Dendritic cell treated with granulocyte-macrophage colony-stimulating factor and Interleukin-4, amounts not matched to agents 40 ng/mL and 50 ng/mL, for 4 days (primary cell): ENCODE data around the gene COL5A2.

Experiments used
- H3K27ac Mint-ChIP-seq: one replicate; pipeline ENCODE4 v1.8.0; 2022; ENCODE audit warnings: mild to moderate bottlenecking, mixed read lengths
- H3K27me3 Mint-ChIP-seq: one replicate; pipeline ENCODE4 v1.8.0; 2022; ENCODE audit warnings: mild to moderate bottlenecking, mixed read lengths
- H3K36me3 Mint-ChIP-seq: one replicate; pipeline ENCODE4 v1.8.0; 2022; ENCODE audit warnings: low read depth, mixed read lengths
- H3K4me1 Mint-ChIP-seq: one replicate; pipeline ENCODE4 v1.8.0; 2022; ENCODE audit warnings: low read depth, mixed read lengths
- H3K4me3 Mint-ChIP-seq: one replicate; pipeline ENCODE4 v1.8.0; 2022; ENCODE audit warnings: mild to moderate bottlenecking, moderate library complexity, mixed read lengths
- H3K9me3 Mint-ChIP-seq: one replicate; pipeline ENCODE4 v1.8.0; 2022; ENCODE audit warnings: mixed read lengths
- intact Hi-C: fragments of 100-400 bp; cut with micrococcal nuclease; formaldehyde crosslinking; loops from one replicate; pipeline ENCODE4 v1.15.0; 2022

The COL5A2 gene

DNA sequence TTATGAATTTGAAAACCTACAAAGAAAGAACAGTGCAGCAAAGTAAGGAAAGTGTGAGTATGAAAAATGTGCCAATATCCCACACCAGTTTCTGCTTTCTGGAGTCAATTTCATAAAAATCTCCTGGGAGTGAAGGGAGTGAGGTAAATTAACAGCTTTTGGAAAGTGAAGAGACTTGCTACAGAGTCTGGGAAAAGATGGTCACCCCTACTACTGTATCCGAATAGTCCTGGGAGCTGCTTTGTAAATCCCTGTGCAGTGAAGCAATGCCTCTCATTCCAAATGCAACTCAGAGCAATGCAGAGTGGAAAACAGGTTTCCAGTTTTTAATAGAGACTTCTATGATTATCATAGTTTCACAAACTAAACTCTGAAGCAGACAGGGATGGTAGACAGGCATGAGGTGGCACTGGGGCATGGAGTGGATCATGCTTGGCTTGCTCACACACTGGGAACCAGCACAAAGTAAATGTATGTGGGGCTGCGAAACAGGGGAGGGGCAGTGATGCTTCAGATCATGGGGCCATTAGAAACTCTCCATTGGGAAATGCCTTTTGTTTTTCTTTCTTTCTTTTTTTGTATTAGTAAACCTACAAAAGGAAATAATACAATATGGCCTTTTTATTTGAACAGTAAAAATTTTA is 10.6 kb downstream of the COL5A2 start:
- no peaks in the 10 kb centered on the region for H3K4me1 Mint-ChIP-seq
- no peaks in the 10 kb centered on the region for H3K27me3 Mint-ChIP-seq
- no peak overlapping the region for H3K4me3 Mint-ChIP-seq
- H3K27ac Mint-ChIP-seq: no peak overlapping the region
- intact Hi-C loops: no loop called here
- H3K9me3 Mint-ChIP-seq: no peaks in the 10 kb centered on the region
- no peaks in the 10 kb centered on the region for H3K36me3 Mint-ChIP-seq

GRCh38 chr2:189165656-189166380 is 13.7 kb downstream of the COL5A2 start:
- Mint-ChIP-seq H3K27me3 (no peaks in the 10 kb centered on the region), H3K36me3 (no peaks in the 10 kb centered on the region), H3K4me3 (no peak overlapping the region), H3K4me1 (no peaks in the 10 kb centered on the region), H3K9me3 (no peaks in the 10 kb centered on the region), H3K27ac (no peak overlapping the region)
- intact Hi-C loops: no loop called here

DNA sequence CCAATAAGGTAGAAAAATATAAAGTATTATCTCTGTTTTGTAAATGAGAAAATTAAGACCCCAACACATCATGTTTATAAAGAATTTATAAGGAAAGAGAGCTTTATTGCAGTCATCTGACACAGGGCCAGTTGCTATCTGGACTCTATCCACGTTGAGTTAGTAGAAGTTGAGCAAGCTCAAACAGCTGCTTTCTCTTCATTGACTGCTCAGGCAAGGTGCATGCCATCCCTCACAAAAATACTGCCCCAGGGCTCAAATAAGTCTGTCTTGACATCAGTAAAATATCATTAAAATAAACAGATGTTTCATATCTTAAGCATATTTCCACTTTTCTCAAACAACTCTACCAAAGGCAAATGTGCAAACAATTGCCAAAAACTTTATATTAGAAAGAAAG is 14.8 kb downstream of the COL5A2 start:
- no peaks in the 10 kb centered on the region for H3K36me3 Mint-ChIP-seq
- no peak overlapping the region for H3K27ac Mint-ChIP-seq
- H3K4me3 Mint-ChIP-seq: no peak overlapping the region
- no peaks in the 10 kb centered on the region for H3K4me1 Mint-ChIP-seq
- H3K9me3 Mint-ChIP-seq: no peaks in the 10 kb centered on the region
- H3K27me3 Mint-ChIP-seq: no peaks in the 10 kb centered on the region
- intact Hi-C loops: no loop called here

DNA sequence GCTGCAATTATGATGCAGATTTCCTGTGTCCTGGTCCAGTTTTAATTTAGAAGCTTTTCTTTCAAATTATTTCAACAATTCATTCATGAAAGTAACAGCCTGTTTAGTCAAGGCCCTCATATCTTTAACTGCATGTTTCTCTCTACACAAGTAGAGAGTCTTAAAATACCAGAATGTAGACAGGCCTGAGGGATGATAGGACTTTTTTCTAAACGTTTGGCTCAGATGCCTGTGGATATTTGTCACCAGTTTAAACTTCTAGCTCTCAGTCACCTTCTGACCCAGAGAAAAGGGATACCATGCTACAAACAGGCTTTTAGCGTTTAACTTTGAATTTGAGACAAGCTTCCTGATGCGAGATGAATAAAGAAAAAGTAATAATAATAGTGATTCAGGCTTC is 15.7 kb downstream of the COL5A2 start:
- H3K9me3 Mint-ChIP-seq: no peaks in the 10 kb centered on the region
- no peak overlapping the region for H3K4me3 Mint-ChIP-seq
- no peaks in the 10 kb centered on the region for H3K36me3 Mint-ChIP-seq
- H3K27me3 Mint-ChIP-seq: no peaks in the 10 kb centered on the region
- H3K4me1 Mint-ChIP-seq: no peaks in the 10 kb centered on the region
- intact Hi-C loops: no loop called here
- H3K27ac Mint-ChIP-seq: no peak overlapping the region

DNA sequence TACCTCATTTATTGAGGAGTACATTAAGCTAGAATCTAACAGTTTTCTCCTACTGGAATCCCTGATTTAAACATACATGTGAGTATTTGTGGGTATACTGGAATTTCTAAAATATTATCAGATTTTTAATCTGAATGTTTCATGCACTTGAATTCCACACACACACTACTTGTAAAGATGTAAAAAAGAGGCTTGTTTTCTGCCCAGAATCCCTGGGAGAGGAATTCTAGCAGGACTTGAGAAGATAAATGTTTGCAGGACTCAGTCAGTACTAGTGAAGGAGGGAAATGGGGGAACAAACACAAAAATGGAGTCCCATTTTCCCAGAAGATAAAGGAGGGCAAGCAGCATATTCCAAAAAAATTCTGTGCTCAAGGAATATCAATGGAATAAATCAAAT is 17.0 kb downstream of the COL5A2 start:
- H3K4me1 Mint-ChIP-seq: no peaks in the 10 kb centered on the region
- H3K27me3 Mint-ChIP-seq: no peaks in the 10 kb centered on the region
- H3K4me3 Mint-ChIP-seq: no peak overlapping the region
- no peaks in the 10 kb centered on the region for H3K36me3 Mint-ChIP-seq
- H3K27ac Mint-ChIP-seq: no peak overlapping the region
- intact Hi-C loops: no loop called here
- no peaks in the 10 kb centered on the region for H3K9me3 Mint-ChIP-seq

DNA sequence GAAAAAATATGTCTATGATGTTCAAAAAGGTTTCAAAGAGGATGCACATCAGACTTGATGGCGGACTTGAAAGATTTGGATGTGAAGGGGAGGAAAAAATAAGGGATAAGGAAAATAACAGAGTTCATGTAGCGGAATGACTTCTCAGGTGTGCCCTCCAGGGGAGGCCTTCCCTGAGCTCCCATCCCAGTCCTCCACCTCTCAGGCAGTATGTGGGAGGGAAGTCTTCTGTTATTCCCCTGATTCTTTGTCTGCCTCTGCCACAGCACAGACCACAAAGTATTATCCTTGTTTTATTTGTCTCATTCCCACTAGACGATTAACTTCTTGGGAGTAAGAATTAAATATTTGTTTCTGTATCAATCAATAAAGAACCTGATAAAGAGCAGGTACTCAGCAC is 17.7 kb downstream of the COL5A2 start:
- Mint-ChIP-seq H3K9me3 (no peaks in the 10 kb centered on the region), H3K4me1 (no peaks in the 10 kb centered on the region), H3K27me3 (no peaks in the 10 kb centered on the region), H3K36me3 (no peaks in the 10 kb centered on the region), H3K27ac (no peak overlapping the region), H3K4me3 (no peak overlapping the region)
- intact Hi-C loops: no loop called here

GRCh38 chr2:189159717-189160116 is 19.8 kb downstream of the COL5A2 start:
- H3K36me3 Mint-ChIP-seq: no peaks in the 10 kb centered on the region
- no peak overlapping the region for H3K27ac Mint-ChIP-seq
- H3K4me1 Mint-ChIP-seq: no peaks in the 10 kb centered on the region
- no peaks in the 10 kb centered on the region for H3K9me3 Mint-ChIP-seq
- intact Hi-C loops: no loop called here
- H3K27me3 Mint-ChIP-seq: no peaks in the 10 kb centered on the region
- H3K4me3 Mint-ChIP-seq: no peak overlapping the region

- H3K4me3 Mint-ChIP-seq: no peak overlapping the region
- no peaks in the 10 kb centered on the region for H3K9me3 Mint-ChIP-seq
- H3K27ac Mint-ChIP-seq: no peak overlapping the region
- no peaks in the 10 kb centered on the region for H3K27me3 Mint-ChIP-seq
- H3K4me1 Mint-ChIP-seq: no peaks in the 10 kb centered on the region
- H3K36me3 Mint-ChIP-seq: no peaks in the 10 kb centered on the region
- intact Hi-C loops: no loop called here
Measured at GRCh38 chr2:189159273-189159672, 20.3 kb downstream of the COL5A2 start.

GRCh38 chr2:189157939-189158338 is 21.6 kb downstream of the COL5A2 start:
- no peaks in the 10 kb centered on the region for H3K4me1 Mint-ChIP-seq
- H3K27ac Mint-ChIP-seq: no peak overlapping the region
- H3K9me3 Mint-ChIP-seq: no peaks in the 10 kb centered on the region
- H3K27me3 Mint-ChIP-seq: no peaks in the 10 kb centered on the region
- intact Hi-C loops: no loop called here
- H3K36me3 Mint-ChIP-seq: no peaks in the 10 kb centered on the region
- no peak overlapping the region for H3K4me3 Mint-ChIP-seq

GRCh38 chr2:189157456-189157855 is 22.1 kb downstream of the COL5A2 start:
- Mint-ChIP-seq H3K27ac (no peak overlapping the region), H3K4me3 (no peak overlapping the region), H3K27me3 (no peaks in the 10 kb centered on the region), H3K9me3 (no peaks in the 10 kb centered on the region), H3K4me1 (no peaks in the 10 kb centered on the region), H3K36me3 (no peaks in the 10 kb centered on the region)
- intact Hi-C loops: no loop called here

DNA sequence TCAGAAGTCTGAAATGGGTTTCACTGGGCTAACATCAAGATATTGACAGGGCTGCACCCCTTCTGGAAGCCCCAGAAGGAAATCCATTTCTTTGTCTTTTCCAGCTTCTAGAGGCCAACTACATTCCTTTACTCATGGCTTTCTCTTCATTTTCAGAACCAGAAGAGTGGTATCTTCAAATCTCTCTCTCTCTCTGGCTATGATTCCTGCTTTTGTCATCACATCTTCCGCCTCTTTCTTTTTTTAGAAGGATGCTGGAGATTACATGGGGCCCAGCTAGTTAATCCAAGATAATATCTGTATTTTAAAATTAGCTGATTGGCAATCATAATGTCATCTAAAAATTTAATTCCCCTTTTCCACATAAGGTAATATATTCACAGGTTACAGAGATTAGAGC is 23.8 kb downstream of the COL5A2 start:
- Mint-ChIP-seq H3K9me3 (no peaks in the 10 kb centered on the region), H3K4me3 (no peak overlapping the region), H3K27ac (no peak overlapping the region), H3K4me1 (no peaks in the 10 kb centered on the region), H3K36me3 (no peaks in the 10 kb centered on the region), H3K27me3 (no peaks in the 10 kb centered on the region)
- intact Hi-C loops: no loop called here

GRCh38 chr2:189153619-189154018 is 25.9 kb downstream of the COL5A2 start:
- intact Hi-C loops: no loop called here
- Mint-ChIP-seq H3K9me3 (no peaks in the 10 kb centered on the region), H3K4me1 (no peaks in the 10 kb centered on the region), H3K27ac (no peak overlapping the region), H3K36me3 (no peaks in the 10 kb centered on the region), H3K4me3 (no peak overlapping the region), H3K27me3 (no peaks in the 10 kb centered on the region)

DNA sequence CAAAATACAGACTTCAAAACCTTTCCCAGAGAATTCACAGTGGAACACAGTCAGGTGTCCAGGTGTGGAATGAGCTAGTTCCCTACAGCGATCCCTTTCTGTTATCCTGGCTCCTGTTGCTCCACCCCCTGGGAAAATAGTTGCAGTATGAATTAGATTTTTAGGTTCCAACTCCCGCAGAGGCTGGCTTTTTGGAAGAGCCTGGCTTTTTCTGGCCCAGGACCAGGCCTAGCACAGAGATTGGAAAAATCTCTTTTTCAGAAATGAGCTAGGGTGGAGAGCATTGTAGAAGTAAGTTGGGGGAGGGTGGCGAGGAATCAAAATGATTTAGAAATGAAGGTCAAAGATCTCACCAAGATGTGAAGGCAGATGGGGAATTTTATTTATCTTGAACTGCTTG is 27.1 kb downstream of the COL5A2 start:
- no peaks in the 10 kb centered on the region for H3K9me3 Mint-ChIP-seq
- no peaks in the 10 kb centered on the region for H3K27me3 Mint-ChIP-seq
- no peak overlapping the region for H3K27ac Mint-ChIP-seq
- no peaks in the 10 kb centered on the region for H3K4me1 Mint-ChIP-seq
- no peaks in the 10 kb centered on the region for H3K36me3 Mint-ChIP-seq
- intact Hi-C loops: no loop called here
- no peak overlapping the region for H3K4me3 Mint-ChIP-seq

DNA sequence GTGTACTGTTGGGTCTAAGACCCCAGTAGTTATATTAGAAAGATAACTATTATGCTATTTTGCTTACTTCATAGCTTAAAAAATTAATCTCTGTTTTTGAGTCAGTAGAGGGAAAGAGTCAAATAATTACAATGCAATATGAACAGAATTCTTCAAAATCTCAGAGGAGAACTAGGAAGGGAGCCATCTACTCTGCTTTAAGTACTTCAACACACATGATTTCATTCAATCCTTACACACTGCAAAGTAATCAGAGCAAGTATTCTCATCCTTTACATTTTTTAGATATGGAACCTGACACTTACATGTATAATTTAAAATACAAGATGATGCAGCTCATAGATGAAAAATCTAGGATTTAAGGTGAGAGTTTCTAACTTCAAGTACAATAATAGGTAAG is 27.7 kb downstream of the COL5A2 start:
- no peaks in the 10 kb centered on the region for H3K9me3 Mint-ChIP-seq
- no peaks in the 10 kb centered on the region for H3K36me3 Mint-ChIP-seq
- H3K4me1 Mint-ChIP-seq: no peaks in the 10 kb centered on the region
- no peak overlapping the region for H3K27ac Mint-ChIP-seq
- H3K4me3 Mint-ChIP-seq: no peak overlapping the region
- intact Hi-C loops: no loop called here
- no peaks in the 10 kb centered on the region for H3K27me3 Mint-ChIP-seq

- Mint-ChIP-seq H3K4me1 (no peaks in the 10 kb centered on the region), H3K4me3 (no peak overlapping the region), H3K27ac (no peak overlapping the region), H3K9me3 (no peaks in the 10 kb centered on the region), H3K27me3 (no peaks in the 10 kb centered on the region), H3K36me3 (no peaks in the 10 kb centered on the region)
- intact Hi-C loops: no loop called here
Measured at GRCh38 chr2:189150033-189150432, 29.5 kb downstream of the COL5A2 start.
